ENCODE results near the gene TMCO4. TPM values are rescaled to one million over a fixed set of nuclear protein-coding genes. Genes with fewer than 3 reads are reported as not detected.

The TMCO4 gene
- total RNA-seq, 1 experiment from 2014 or later: 7.2 TPM

- TF ChIP-seq E2F1 (CRISPR knock-in tag; IDR thresholded peaks at IDR 0.05): no peak
Measured at GRCh38 chr1:19814681-19815503, 15.2 kb upstream of the TMCO4 start, which contains the start of gene RNF186 (continued).

- no peaks in the 10 kb centered on the region for H3K36me3 Mint-ChIP-seq
- H3K4me3 Mint-ChIP-seq: no peak overlapping the region
- ATAC-seq (no peak), DNase-seq (ENCODE audit: low spot score) (no peak)
- no peak overlapping the region for H3K27ac Mint-ChIP-seq
- ChIA-PET CTCF (interaction anchor here (0.9 to 1.4 kb wide), 4 partner anchors 41 to 160 kb away, joined by 3 to 4 read pairs (median 4); no protein-coding TSS in a partner anchor), POLR2A (no interaction called here)
- no peaks in the 10 kb centered on the region; the same call in 1 of the 2 replicates for H3K27me3 Mint-ChIP-seq (ENCODE audit: low read depth)
- peaks cover 52% of the 10 kb centered on the region for H3K4me1 Mint-ChIP-seq
- H3K9me3 Mint-ChIP-seq: peaks cover 6% of the 10 kb centered on the region
- TF ChIP-seq RELA (CRISPR knock-in tag; IDR thresholded peaks at IDR 0.05; ENCODE audit: borderline replicate concordance): no peak
- TF ChIP-seq MXD4 (CRISPR knock-in tag; IDR thresholded peaks at IDR 0.05; ENCODE audit: borderline replicate concordance): no peak
- TF ChIP-seq KAT7 (CRISPR knock-in tag; IDR thresholded peaks at IDR 0.05; ENCODE audit: borderline replicate concordance): no peak
- no peak for TF ChIP-seq USF2 (CRISPR knock-in tag; IDR thresholded peaks at IDR 0.05)
- no peak for TF ChIP-seq GRHL2 (CRISPR knock-in tag; IDR thresholded peaks at IDR 0.05; ENCODE audit: insufficient replicate concordance, severe bottlenecking)
- no peak for TF ChIP-seq TEAD1 (CRISPR knock-in tag; IDR thresholded peaks at IDR 0.05)
- no peak for TF ChIP-seq ZSCAN18 (CRISPR knock-in tag; IDR thresholded peaks at IDR 0.05)
- TF ChIP-seq ZNF121 (CRISPR knock-in tag; IDR thresholded peaks at IDR 0.05): no peak
- no peak for TF ChIP-seq FOXK1 (CRISPR knock-in tag; IDR thresholded peaks at IDR 0.05)
- TF ChIP-seq JUN (CRISPR knock-in tag; IDR thresholded peaks at IDR 0.05): no peak
- TF ChIP-seq NR1H2 (CRISPR knock-in tag; IDR thresholded peaks at IDR 0.05): no peak
- TF ChIP-seq EMX1 (CRISPR knock-in tag; IDR thresholded peaks at IDR 0.05): no peak
- TF ChIP-seq FOXJ3 (CRISPR knock-in tag; IDR thresholded peaks at IDR 0.05; ENCODE audit: borderline replicate concordance): no peak
- TF ChIP-seq, protein P1, sequence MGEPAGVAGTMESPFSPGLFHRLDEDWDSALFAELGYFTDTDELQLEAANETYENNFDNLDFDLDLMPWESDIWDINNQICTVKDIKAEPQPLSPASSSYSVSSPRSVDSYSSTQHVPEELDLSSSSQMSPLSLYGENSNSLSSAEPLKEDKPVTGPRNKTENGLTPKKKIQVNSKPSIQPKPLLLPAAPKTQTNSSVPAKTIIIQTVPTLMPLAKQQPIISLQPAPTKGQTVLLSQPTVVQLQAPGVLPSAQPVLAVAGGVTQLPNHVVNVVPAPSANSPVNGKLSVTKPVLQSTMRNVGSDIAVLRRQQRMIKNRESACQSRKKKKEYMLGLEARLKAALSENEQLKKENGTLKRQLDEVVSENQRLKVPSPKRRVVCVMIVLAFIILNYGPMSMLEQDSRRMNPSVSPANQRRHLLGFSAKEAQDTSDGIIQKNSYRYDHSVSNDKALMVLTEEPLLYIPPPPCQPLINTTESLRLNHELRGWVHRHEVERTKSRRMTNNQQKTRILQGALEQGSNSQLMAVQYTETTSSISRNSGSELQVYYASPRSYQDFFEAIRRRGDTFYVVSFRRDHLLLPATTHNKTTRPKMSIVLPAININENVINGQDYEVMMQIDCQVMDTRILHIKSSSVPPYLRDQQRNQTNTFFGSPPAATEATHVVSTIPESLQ (CRISPR knock-in tag; IDR thresholded peaks at IDR 0.05): no peak
- no peak for TF ChIP-seq JAZF1 (CRISPR knock-in tag; IDR thresholded peaks at IDR 0.05)
- TF ChIP-seq ZNF671 (CRISPR knock-in tag; IDR thresholded peaks at IDR 0.05): no peak
- TF ChIP-seq GABPB1 (CRISPR knock-in tag; IDR thresholded peaks at IDR 0.05): no peak
- TF ChIP-seq SMAD4 (CRISPR knock-in tag; IDR thresholded peaks at IDR 0.05): no peak
Measured at GRCh38 chr1:19814244-19814661, 14.5 kb upstream of the TMCO4 start.

GRCh38 chr1:19813643-19813960 lies 13.9 kb upstream of the TMCO4 start:
- DNase-seq (ENCODE audit: low spot score) (no peak), ATAC-seq (no peak)
- no peaks in the 10 kb centered on the region; the same call in 1 of the 2 replicates for H3K27me3 Mint-ChIP-seq (ENCODE audit: low read depth)
- H3K36me3 Mint-ChIP-seq: no peaks in the 10 kb centered on the region
- peaks cover 12% of the 10 kb centered on the region for H3K9me3 Mint-ChIP-seq
- no peak overlapping the region for H3K27ac Mint-ChIP-seq
- H3K4me1 Mint-ChIP-seq: peaks cover 49% of the 10 kb centered on the region
- H3K4me3 Mint-ChIP-seq: no peak overlapping the region
- CTCF ChIA-PET: interaction anchor here (0.9 to 1.4 kb wide), 4 partner anchors 41 to 160 kb away, joined by 3 to 4 read pairs (median 4); no protein-coding TSS in a partner anchor
- POLR2A ChIA-PET: no interaction called here
- TF ChIP-seq PRDM15 (CRISPR knock-in tag; IDR thresholded peaks at IDR 0.05): no peak
- TF ChIP-seq ZNF219 (CRISPR knock-in tag; IDR thresholded peaks at IDR 0.05; ENCODE audit: borderline replicate concordance): no peak
- TF ChIP-seq, protein P2, sequence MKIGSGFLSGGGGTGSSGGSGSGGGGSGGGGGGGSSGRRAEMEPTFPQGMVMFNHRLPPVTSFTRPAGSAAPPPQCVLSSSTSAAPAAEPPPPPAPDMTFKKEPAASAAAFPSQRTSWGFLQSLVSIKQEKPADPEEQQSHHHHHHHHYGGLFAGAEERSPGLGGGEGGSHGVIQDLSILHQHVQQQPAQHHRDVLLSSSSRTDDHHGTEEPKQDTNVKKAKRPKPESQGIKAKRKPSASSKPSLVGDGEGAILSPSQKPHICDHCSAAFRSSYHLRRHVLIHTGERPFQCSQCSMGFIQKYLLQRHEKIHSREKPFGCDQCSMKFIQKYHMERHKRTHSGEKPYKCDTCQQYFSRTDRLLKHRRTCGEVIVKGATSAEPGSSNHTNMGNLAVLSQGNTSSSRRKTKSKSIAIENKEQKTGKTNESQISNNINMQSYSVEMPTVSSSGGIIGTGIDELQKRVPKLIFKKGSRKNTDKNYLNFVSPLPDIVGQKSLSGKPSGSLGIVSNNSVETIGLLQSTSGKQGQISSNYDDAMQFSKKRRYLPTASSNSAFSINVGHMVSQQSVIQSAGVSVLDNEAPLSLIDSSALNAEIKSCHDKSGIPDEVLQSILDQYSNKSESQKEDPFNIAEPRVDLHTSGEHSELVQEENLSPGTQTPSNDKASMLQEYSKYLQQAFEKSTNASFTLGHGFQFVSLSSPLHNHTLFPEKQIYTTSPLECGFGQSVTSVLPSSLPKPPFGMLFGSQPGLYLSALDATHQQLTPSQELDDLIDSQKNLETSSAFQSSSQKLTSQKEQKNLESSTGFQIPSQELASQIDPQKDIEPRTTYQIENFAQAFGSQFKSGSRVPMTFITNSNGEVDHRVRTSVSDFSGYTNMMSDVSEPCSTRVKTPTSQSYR (CRISPR knock-in tag; IDR thresholded peaks at IDR 0.05): no peak
- no peak for TF ChIP-seq ZNF121 (CRISPR knock-in tag; IDR thresholded peaks at IDR 0.05)
